Right lobe of liver (tissue), 4 donors: ENCODE data around the gene NLRC5.

Source experiments
- CTCF ChIP-seq, 4 donors: fragments of 200-600 bp in 3 of 4; fragments of 450-650 bp in 1 of 4; IDR thresholded peaks; one replicate each; pipeline versions ENCODE4 v1.5.1 to v1.8.0; 2016 to 2022; ENCODE audit warnings: antibody characterized with exemption in 4 of 4, mild to moderate bottlenecking in 2 of 4
- POLR2A ChIP-seq: fragments of 450-650 bp; IDR thresholded peaks from one replicate; pipeline ENCODE4 v1.6.1; 2017; ENCODE audit warnings: antibody characterized with exemption, mild to moderate bottlenecking
- donor health status: DM: no; HTN: no; CAD: no.
- donor health status: DM: no; HTN: no; CAD: no.
- donor health status: DM: no; HTN: yes; CAD: no.

GRCh38 chr16:56947604-56947995, 41.8 kb upstream of the NLRC5 start:
- no peak for TF ChIP-seq CTCF (IDR thresholded peaks at IDR 0.05)
- no peak for TF ChIP-seq POLR2A
